Tibial nerve (tissue), 4 donors: ENCODE data around the gene DHRS12. TPM values are rescaled to one million over a fixed set of nuclear protein-coding genes. Genes with fewer than 3 reads are reported as not detected.

Experiments used
- DNase-seq, 2 donors: peaks; one replicate each; pipeline ENCODE4 v3.0.0-alpha.2; 2019; ENCODE audit warnings: low spot score in 2 of 2
- H3K27ac ChIP-seq, 4 donors: fragments of 200-600 bp; sonication (generic) in 3 of 4; one replicate each; pipeline ENCODE4 v1.5.1; 2017 to 2019; ENCODE audit warnings: mild to moderate bottlenecking in 1 of 4
- H3K27me3 ChIP-seq, 2 donors: fragments of 200-600 bp; sonication (generic) in 1 of 2; one replicate each; pipeline versions ENCODE4 v1.5.1 to v1.6.0; 2017 to 2019
- H3K36me3 ChIP-seq, 3 donors: fragments of 200-600 bp; sonication (generic); one replicate each; pipeline ENCODE4 v1.5.1; 2018 to 2019
- H3K4me1 ChIP-seq, 4 donors: fragments of 200-600 bp; sonication (generic) in 3 of 4; one replicate each; pipeline ENCODE4 v1.5.1; 2017 to 2019
- H3K4me3 ChIP-seq, 4 donors: fragments of 200-600 bp; sonication (generic) in 3 of 4; one replicate each; pipeline ENCODE4 v1.5.1; 2017 to 2019; ENCODE audit warnings: mild to moderate bottlenecking in 1 of 4, moderate library complexity in 1 of 4
- H3K9me3 ChIP-seq, 4 donors: fragments of 200-600 bp; sonication (generic) in 3 of 4; one replicate each; pipeline ENCODE4 v1.5.1; 2017 to 2019
- CTCF ChIP-seq, 5 experiments: fragments of 200-600 bp in 3 of 5; fragments of 450-650 bp in 2 of 5; sonication (generic) in 3 of 5; IDR thresholded peaks; one replicate each; pipeline ENCODE4 v1.5.1; 2016 to 2019; ENCODE audit warnings: antibody characterized with exemption in 5 of 5, mild to moderate bottlenecking in 3 of 5, moderate library complexity in 2 of 5
- EP300 ChIP-seq, 2 donors: sonication (generic); formaldehyde crosslinking; IDR thresholded peaks; one replicate each; pipeline ENCODE4 v1.6.1; 2017; ENCODE audit warnings: antibody characterized with exemption in 2 of 2, mild to moderate bottlenecking in 1 of 2
- POLR2A ChIP-seq, 2 donors: fragments of 450-650 bp; IDR thresholded peaks; one replicate each; pipeline ENCODE4 v1.6.1; 2017; ENCODE audit warnings: antibody characterized with exemption in 2 of 2, mild to moderate bottlenecking in 2 of 2, moderate library complexity in 2 of 2
- WGBS, 2 donors: methylation state at CpG; one replicate each; pipeline ENCODE4 v1.1.5; 2018; 5-methylcytosine and 5-hydroxymethylcytosine counted together
- total RNA-seq, 4 donors: library from RNA; depleted of rRNA; stranded (reverse); fragments of >200 nt; gene quantifications; one replicate each; pipeline ENCODE4 v1.1.0, GENCODE V29; 2016

DHRS12 gene
- total RNA-seq, 4 donors from 2014 or later = 12.3 to 19.5 (median 16.7) TPM

- H3K4me3 ChIP-seq = no peak overlapping the region
- no peak for DNase-seq
- peaks cover 0 to 46% (median 14%) of the 10 kb centered on the region in 4 donors for H3K4me1 ChIP-seq
- no peaks in the 10 kb centered on the region for H3K27me3 ChIP-seq
- no peaks in the 10 kb centered on the region for H3K36me3 ChIP-seq
- H3K9me3 ChIP-seq = no peaks in the 10 kb centered on the region
- WGBS, 2 donors = 80 to 82% methylated on average over 2 of the region's 2 CpGs
- H3K27ac ChIP-seq = no peak overlapping the region
- TF ChIP-seq CTCF (IDR thresholded peaks at IDR 0.05) = no peak
- no peak for TF ChIP-seq POLR2A (IDR thresholded peaks at IDR 0.05)
- no peak for TF ChIP-seq EP300 (IDR thresholded peaks at IDR 0.05)
Observed at GRCh38 chr13:51823359-51823758, 19.4 kb upstream of the DHRS12 start.

GRCh38 chr13:51822106-51822815 lies 18.3 kb upstream of the DHRS12 start:
- H3K27me3 ChIP-seq = no peaks in the 10 kb centered on the region
- peak overlapping the region in 1 of 4 donors; percentile 15 for H3K27ac ChIP-seq
- peaks cover 0 to 46% (median 14%) of the 10 kb centered on the region in 4 donors for H3K4me1 ChIP-seq
- no peak for DNase-seq
- no peaks in the 10 kb centered on the region for H3K36me3 ChIP-seq
- no peak overlapping the region for H3K4me3 ChIP-seq
- no peaks in the 10 kb centered on the region for H3K9me3 ChIP-seq
- TF ChIP-seq POLR2A (IDR thresholded peaks at IDR 0.05) = no peak
- TF ChIP-seq CTCF (IDR thresholded peaks at IDR 0.05) = no peak
- TF ChIP-seq EP300 (IDR thresholded peaks at IDR 0.05) = no peak
- WGBS, 2 donors = 73 to 74% methylated on average over 13 of the region's 13 CpGs

GRCh38 chr13:51821606-51822005 lies 17.6 kb upstream of the DHRS12 start:
- Histone ChIP-seq H3K9me3 (no peaks in the 10 kb centered on the region), H3K27ac (no peak overlapping the region), H3K4me3 (no peak overlapping the region), H3K27me3 (no peaks in the 10 kb centered on the region), H3K4me1 (peaks cover 0 to 45% (median 14%) of the 10 kb centered on the region in 4 donors), H3K36me3 (no peaks in the 10 kb centered on the region)
- DNase-seq = no peak
- TF ChIP-seq CTCF (IDR thresholded peaks at IDR 0.05) = no peak
- no peak for TF ChIP-seq POLR2A (IDR thresholded peaks at IDR 0.05)
- TF ChIP-seq EP300 (IDR thresholded peaks at IDR 0.05) = no peak
- WGBS, 2 donors = 54 to 62% methylated on average over 2 of the region's 2 CpGs

GRCh38 chr13:51820016-51820597 lies 16.1 kb upstream of the DHRS12 start:
- H3K27me3 ChIP-seq = no peaks in the 10 kb centered on the region
- TF ChIP-seq EP300 (IDR thresholded peaks at IDR 0.05) (no peak), POLR2A (IDR thresholded peaks at IDR 0.05) (no peak), CTCF (IDR thresholded peaks at IDR 0.05) (no peak)
- no peak overlapping the region for H3K27ac ChIP-seq
- H3K4me1 ChIP-seq = peaks cover 0 to 36% (median 9%) of the 10 kb centered on the region in 4 donors
- H3K36me3 ChIP-seq = no peaks in the 10 kb centered on the region
- no peak for DNase-seq
- H3K4me3 ChIP-seq = no peak overlapping the region
- 83 to 86% methylated on average over 4 of the region's 4 CpGs for WGBS, 2 donors
- no peaks in the 10 kb centered on the region for H3K9me3 ChIP-seq

- H3K9me3 ChIP-seq = no peaks in the 10 kb centered on the region
- TF ChIP-seq CTCF (IDR thresholded peaks at IDR 0.05) (no peak), POLR2A (IDR thresholded peaks at IDR 0.05) (no peak), EP300 (IDR thresholded peaks at IDR 0.05) (no peak)
- 83 to 87% methylated on average over 3 of the region's 3 CpGs for WGBS, 2 donors
- H3K4me1 ChIP-seq = peaks cover 0 to 35% (median 7%) of the 10 kb centered on the region in 4 donors
- no peak overlapping the region for H3K27ac ChIP-seq
- H3K36me3 ChIP-seq = no peaks in the 10 kb centered on the region
- no peak for DNase-seq
- H3K27me3 ChIP-seq = no peaks in the 10 kb centered on the region
- no peak overlapping the region for H3K4me3 ChIP-seq
Observed at GRCh38 chr13:51819544-51819943, 15.6 kb upstream of the DHRS12 start.
